HG02973 (cell line): Measurements from ENCODE around the gene CHD5.
"Not testable (repeated sequence)": the region's sequence is repeated elsewhere in the genome, so short reads cannot be mapped to it uniquely, and the experiment has no call there.

Experiments used
- ATAC-seq: cut with Tn5 transposase; IDR thresholded peaks from one replicate; pipeline ENCODE4 v1.9.1; 2021; ENCODE audit warnings: moderate library complexity; ENCODE audit not compliant: unreplicated experiment

CHD5 gene

GRCh38 chr1:6180268-6180706, at the start of gene CHD5:
CHD5 (minus strand) TSS chr1:6180321; CDS start chr1:6180023, 298 bp downstream.
- no peak for ATAC-seq

GRCh38 chr1:6225651-6226050, 45.5 kb upstream of the CHD5 start:
- ATAC-seq, result no peak

- no peak for ATAC-seq
Observed at GRCh38 chr1:6224718-6225117, 44.6 kb upstream of the CHD5 start.

- ATAC-seq, result no peak
Observed at GRCh38 chr1:6223617-6224016, 43.5 kb upstream of the CHD5 start.

- no peak for ATAC-seq
Observed at GRCh38 chr1:6222636-6223035, 42.5 kb upstream of the CHD5 start.

GRCh38 chr1:6221210-6221784, 41.2 kb upstream of the CHD5 start:
- no peak for ATAC-seq

- no peak for ATAC-seq
Observed at GRCh38 chr1:6220236-6220635, 40.1 kb upstream of the CHD5 start.

GRCh38 chr1:6219641-6220040, 39.5 kb upstream of the CHD5 start:
- ATAC-seq, result not testable (repeated sequence)

GRCh38 chr1:6218375-6219164, 38.4 kb upstream of the CHD5 start:
- ATAC-seq, result no peak

GRCh38 chr1:6212193-6212959, 32.3 kb upstream of the CHD5 start:
- ATAC-seq, result no peak

- no peak for ATAC-seq
Observed at GRCh38 chr1:6211731-6212130, 31.6 kb upstream of the CHD5 start.

GRCh38 chr1:6210591-6211355, 30.7 kb upstream of the CHD5 start:
- ATAC-seq, result no peak

- ATAC-seq, result no peak
Observed at GRCh38 chr1:6209661-6210580, 29.8 kb upstream of the CHD5 start.

- no peak for ATAC-seq
Observed at GRCh38 chr1:6208723-6209660, 28.9 kb upstream of the CHD5 start.

GRCh38 chr1:6207921-6208320, 27.8 kb upstream of the CHD5 start:
- no peak for ATAC-seq

GRCh38 chr1:6207075-6207885, 27.2 kb upstream of the CHD5 start:
- no peak for ATAC-seq

- ATAC-seq, result no peak
Observed at GRCh38 chr1:6206520-6206855, 26.4 kb upstream of the CHD5 start.

GRCh38 chr1:6205849-6206519, 25.9 kb upstream of the CHD5 start, which contains the start of gene RNF207:
RNF207 (plus strand) TSS chr1:6206119; CDS start chr1:6206536, 417 bp downstream.
- ATAC-seq, result peak; percentile 51
